Stimulated activated CD4-positive, alpha-beta T cell treated with anti-CD3 and anti-CD28 coated beads, Interleukin-1b, Interleukin-23, amount 100 ng/mL, for 24 hours (primary cell): ENCODE results near the gene TRIP11.

Source experiments
- DNase-seq, 4 experiments: peaks; one replicate each; pipeline ENCODE4 v3.0.0-alpha.2; 2020; ENCODE audit warnings: low read depth in 4 of 4, low spot score in 1 of 4

Gene TRIP11

DNA sequence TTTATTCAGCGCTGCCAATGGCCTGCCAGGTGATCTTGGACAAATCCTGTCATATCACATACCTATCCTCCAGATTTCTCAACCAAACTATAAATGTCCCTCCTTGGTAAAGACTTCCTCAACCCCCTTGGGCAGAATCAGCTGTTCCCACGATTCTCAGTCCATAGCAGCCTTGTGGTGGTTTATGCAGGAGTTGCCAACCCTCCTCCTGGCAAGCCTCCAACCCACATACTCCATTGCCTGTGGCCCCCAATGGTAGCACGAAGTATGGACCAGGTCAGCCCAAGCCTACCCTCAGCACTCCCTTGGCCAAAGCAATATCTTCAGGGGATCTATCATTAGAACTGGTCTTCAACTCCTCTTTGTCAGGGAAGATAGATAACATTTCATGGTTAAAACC is 119.3 kb downstream of the TRIP11 start:
- DNase-seq, result no peak

GRCh38 chr14:91919814-91920213 is 120.0 kb downstream of the TRIP11 start:
- DNase-seq, result no peak

GRCh38 chr14:91918186-91918883 is 121.5 kb downstream of the TRIP11 start:
- DNase-seq, result no peak
